HepG2 (cell line): ENCODE data around the gene NEURL4. TPM values are rescaled to one million over a fixed set of nuclear protein-coding genes. Genes with fewer than 3 reads are reported as not detected.
A peak's percentile ranks its signal among the peaks of the same experiment; 100 is the strongest.

Experiments
- AGO2 ChIP-seq: fragments of 200-400 bp; formaldehyde crosslinking; optimal IDR thresholded peaks from 2 replicates; pipeline ENCODE3; 2017; ENCODE audit warnings: mild to moderate bottlenecking, low read depth, low read length, moderate library complexity
- ETV5 ChIP-seq: IDR thresholded peaks from 2 replicates; pipeline ENCODE4 v1.6.1; 2018; ENCODE audit warnings: missing biosample characterization, missing genetic modification reagents, inconsistent platforms, borderline replicate concordance
- HNF1A ChIP-seq, 2 experiments: sonication (generic) in 1 of 2; formaldehyde crosslinking in 1 of 2; IDR thresholded peaks; 2 replicates each; pipeline versions ENCODE4 v1.4.0 to v1.6.1; 2016 to 2020; ENCODE audit warnings: borderline replicate concordance in 1 of 2, low read depth in 1 of 2, mild to moderate bottlenecking in 1 of 2, missing genetic modification reagents in 1 of 2
- HNRNPUL1 ChIP-seq: fragments of 200-400 bp; formaldehyde crosslinking; IDR thresholded peaks from 2 replicates; pipeline ENCODE4 v1.6.1; 2017; ENCODE audit warnings: low read depth, mild to moderate bottlenecking, low read length, moderate library complexity
- KAT2B ChIP-seq: fragments of 150-350 bp; IDR thresholded peaks from 2 replicates; pipeline ENCODE4 v1.6.1; 2014; ENCODE audit warnings: low read depth, low read length, borderline replicate concordance
- NFAT5 ChIP-seq: sonication (generic); formaldehyde crosslinking; IDR thresholded peaks from 2 replicates; pipeline ENCODE4 v1.4.0; 2020; ENCODE audit warnings: missing genetic modification reagents
- RNF2 ChIP-seq: fragments of 450-650 bp; conservative IDR thresholded peaks from 2 replicates; pipeline ENCODE4 v1.6.1; 2016; ENCODE audit warnings: low read depth
- SYNCRIP ChIP-seq: fragments of 200-400 bp; formaldehyde crosslinking; IDR thresholded peaks from 2 replicates; pipeline ENCODE4 v1.6.1; 2018; ENCODE audit warnings: mild to moderate bottlenecking, low read depth, low read length; ENCODE audit not compliant: insufficient read depth
- THAP11 ChIP-seq: IDR thresholded peaks from 2 replicates; pipeline ENCODE4 v1.6.1; 2016; ENCODE audit warnings: missing biosample characterization, missing genetic modification reagents
- ZMAT3 ChIP-seq: sonication (generic); formaldehyde crosslinking; conservative IDR thresholded peaks from 2 replicates; pipeline ENCODE4 v1.7.0; 2021; ENCODE audit warnings: missing genetic modification reagents
- ZNF263 ChIP-seq: sonication (generic); formaldehyde crosslinking; IDR thresholded peaks from 2 replicates; pipeline ENCODE4 v1.4.0; 2020; ENCODE audit warnings: missing genetic modification reagents
- ZNF431 ChIP-seq: sonication (generic); formaldehyde crosslinking; IDR thresholded peaks from 2 replicates; pipeline ENCODE4 v1.9.0; 2022; ENCODE audit warnings: missing genetic modification reagents, low read depth, mild to moderate bottlenecking, borderline replicate concordance
- ZNF530 ChIP-seq: sonication (generic); formaldehyde crosslinking; IDR thresholded peaks from 2 replicates; pipeline ENCODE4 v1.5.0; 2020; ENCODE audit warnings: low read depth, mild to moderate bottlenecking, missing genetic modification reagents
- ZNF614 ChIP-seq: IDR thresholded peaks from 2 replicates; pipeline ENCODE4 v1.6.1; 2018; ENCODE audit warnings: missing biosample characterization, missing genetic modification reagents, inconsistent platforms, borderline replicate concordance
- ZNF768 ChIP-seq: sonication (generic); formaldehyde crosslinking; IDR thresholded peaks from 2 replicates; pipeline ENCODE4 v1.4.0; 2020; ENCODE audit warnings: missing genetic modification reagents
- polyA plus RNA-seq, 8 experiments: library from polyadenylated mRNA; depleted of rRNA in 3 of 8; stranded (reverse) in 7 of 8; unstranded in 1 of 8; fragments of >200 nt; fragmentation: Illumina TruSeq in 4 of 8; extraction: Trizol in 4 of 8; gene quantifications; 2 replicates each; pipeline versions ENCODE4 v1.2.1 to v1.2.3, GENCODE V29; 2011 to 2016; ENCODE audit warnings: low read depth in 4 of 8, missing spikeins in 1 of 8, mixed read lengths in 1 of 8; ENCODE audit not compliant: insufficient read depth in 1 of 8
- total RNA-seq, 5 experiments: library from RNA; depleted of rRNA; stranded (reverse); fragments of >200 nt; fragmentation: Illumina TruSeq; extraction: Trizol; gene quantifications; 2 replicates each; pipeline ENCODE4 v1.2.3, GENCODE V29; 2016; ENCODE audit warnings: low read depth in 1 of 5
- TF ChIP-seq, protein P1 (sequence below): sonication (generic); formaldehyde crosslinking; IDR thresholded peaks from 2 replicates; pipeline ENCODE4 v1.4.0; 2020; ENCODE audit warnings: missing genetic modification reagents

The NEURL4 gene
- total and polyA plus RNA-seq, 2 of the 13 experiments (the other 11 are each of a cell fraction or from before 2014, with no cell fraction given): 14.8 to 15.7 TPM

DNA sequence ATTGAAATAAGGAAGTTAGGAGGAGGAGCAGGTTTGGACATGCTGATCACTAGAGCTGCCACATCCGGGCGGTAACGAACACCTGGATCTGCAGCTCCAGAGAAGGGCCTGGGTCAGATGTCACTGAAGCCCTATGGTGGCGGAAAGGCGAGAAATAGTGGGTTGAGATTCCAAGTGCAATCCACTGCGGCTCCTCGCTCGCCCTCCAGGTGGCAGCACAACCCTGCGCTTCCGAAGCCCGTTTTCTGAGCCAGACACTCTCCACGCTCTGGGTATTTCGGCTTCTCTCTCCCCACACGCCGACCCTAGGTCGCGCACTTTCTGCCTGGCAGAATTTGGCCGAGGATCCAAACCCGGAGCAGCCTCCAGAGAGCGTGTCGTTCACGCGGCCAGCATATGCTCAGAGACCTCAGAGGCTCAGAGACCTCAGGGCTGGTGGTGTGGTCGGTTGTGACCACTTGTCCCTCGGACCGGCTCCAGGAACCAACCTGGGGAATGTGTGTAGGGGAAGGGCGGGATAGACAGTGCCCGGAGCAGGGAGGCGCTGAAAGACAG lies 48.5 kb downstream of the NEURL4 start (continued):
- TF ChIP-seq, protein P1, sequence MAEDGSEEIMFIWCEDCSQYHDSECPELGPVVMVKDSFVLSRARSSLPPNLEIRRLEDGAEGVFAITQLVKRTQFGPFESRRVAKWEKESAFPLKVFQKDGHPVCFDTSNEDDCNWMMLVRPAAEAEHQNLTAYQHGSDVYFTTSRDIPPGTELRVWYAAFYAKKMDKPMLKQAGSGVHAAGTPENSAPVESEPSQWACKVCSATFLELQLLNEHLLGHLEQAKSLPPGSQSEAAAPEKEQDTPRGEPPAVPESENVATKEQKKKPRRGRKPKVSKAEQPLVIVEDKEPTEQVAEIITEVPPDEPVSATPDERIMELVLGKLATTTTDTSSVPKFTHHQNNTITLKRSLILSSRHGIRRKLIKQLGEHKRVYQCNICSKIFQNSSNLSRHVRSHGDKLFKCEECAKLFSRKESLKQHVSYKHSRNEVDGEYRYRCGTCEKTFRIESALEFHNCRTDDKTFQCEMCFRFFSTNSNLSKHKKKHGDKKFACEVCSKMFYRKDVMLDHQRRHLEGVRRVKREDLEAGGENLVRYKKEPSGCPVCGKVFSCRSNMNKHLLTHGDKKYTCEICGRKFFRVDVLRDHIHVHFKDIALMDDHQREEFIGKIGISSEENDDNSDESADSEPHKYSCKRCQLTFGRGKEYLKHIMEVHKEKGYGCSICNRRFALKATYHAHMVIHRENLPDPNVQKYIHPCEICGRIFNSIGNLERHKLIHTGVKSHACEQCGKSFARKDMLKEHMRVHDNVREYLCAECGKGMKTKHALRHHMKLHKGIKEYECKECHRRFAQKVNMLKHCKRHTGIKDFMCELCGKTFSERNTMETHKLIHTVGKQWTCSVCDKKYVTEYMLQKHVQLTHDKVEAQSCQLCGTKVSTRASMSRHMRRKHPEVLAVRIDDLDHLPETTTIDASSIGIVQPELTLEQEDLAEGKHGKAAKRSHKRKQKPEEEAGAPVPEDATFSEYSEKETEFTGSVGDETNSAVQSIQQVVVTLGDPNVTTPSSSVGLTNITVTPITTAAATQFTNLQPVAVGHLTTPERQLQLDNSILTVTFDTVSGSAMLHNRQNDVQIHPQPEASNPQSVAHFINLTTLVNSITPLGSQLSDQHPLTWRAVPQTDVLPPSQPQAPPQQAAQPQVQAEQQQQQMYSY (CRISPR knock-in tag): peak; percentile 90
- TF ChIP-seq ZNF768 (CRISPR knock-in tag) (peak; percentile 63; the same call in 1 of the 2 replicates), ZNF530 (CRISPR knock-in tag) (no peak), RNF2 (no peak; the same call in 1 of the 2 replicates), HNRNPUL1 (no peak), ZNF431 (CRISPR knock-in tag) (0 out of 2 replicates have a peak, but pooled peaks have one; percentile 23), ZMAT3 (CRISPR knock-in tag) (peak; percentile 42; the same call in 1 of the 2 replicates), NFAT5 (CRISPR knock-in tag) (no peak), THAP11 (peak; percentile 55; the same call in 1 of the 2 replicates), ZNF614 (CRISPR knock-in tag) (peak; percentile 73; the same call in 1 of the 2 replicates), ZNF263 (CRISPR knock-in tag) (peak; percentile 27; the same call in 1 of the 2 replicates), KAT2B (no peak), AGO2 (no peak), HNF1A (IDR thresholded peaks at IDR 0.05; ENCODE audit: low read depth) (no peak), HNF1A (CRISPR knock-in tag; IDR thresholded peaks at IDR 0.05; ENCODE audit: borderline replicate concordance) (0 out of 2 replicates have a peak, but pooled peaks have one; percentile 31), SYNCRIP (no peak), ETV5 (CRISPR knock-in tag) (peak; percentile 24; the same call in 1 of the 2 replicates)
